ENCODE measurements around the gene HOXC5.

HOXC5 gene

DNA sequence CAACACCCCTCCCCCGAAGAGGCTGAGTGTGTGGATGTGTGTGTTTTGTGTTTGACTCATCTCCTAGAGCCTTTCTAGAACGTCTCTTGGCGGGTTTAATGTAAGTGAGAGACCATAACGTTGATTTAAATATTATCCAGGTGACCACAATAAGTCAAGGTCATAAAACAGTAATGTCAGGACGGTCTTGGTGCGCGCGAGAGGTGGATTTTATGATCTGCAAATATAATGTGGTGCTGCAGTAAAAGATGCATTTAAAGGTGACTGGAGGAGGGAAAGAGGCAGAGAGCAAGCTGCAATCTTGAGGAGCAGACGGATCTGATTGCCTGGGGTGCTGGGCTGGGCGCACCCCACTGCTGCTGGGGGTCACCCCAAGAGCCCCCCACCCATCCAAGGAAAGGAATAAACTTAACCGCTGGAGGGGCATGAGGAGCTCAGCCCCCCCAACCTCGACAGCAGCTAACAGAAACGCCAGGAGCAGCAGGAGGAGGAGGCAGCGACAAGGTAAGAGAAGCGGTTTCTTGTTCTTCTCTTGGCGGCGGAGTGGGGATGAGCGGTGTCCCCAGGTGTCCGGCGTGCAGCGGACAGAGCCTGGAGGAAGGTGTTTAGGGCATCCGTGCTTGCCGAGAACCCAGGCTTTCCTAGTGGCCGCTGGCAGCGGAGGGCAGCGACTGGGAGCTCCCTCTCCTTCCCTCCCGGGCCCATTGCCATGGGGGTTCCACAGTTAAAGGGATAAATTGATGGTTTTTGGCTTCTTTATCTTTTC is 42.4 kb upstream of the HOXC5 start:
- no peaks in the 10 kb centered on the region for H3K36me3 ChIP-seq (ENCODE audit: control insufficient read depth, insufficient read depth, low read length)
- H3K27me3 ChIP-seq (ENCODE audit: control insufficient read depth, insufficient read depth, low read length) = peaks cover 100% of the 10 kb centered on the region
- H3K4me1 ChIP-seq (ENCODE audit: control insufficient read depth, insufficient read depth, low read length) = no peaks in the 10 kb centered on the region
- H3K9ac ChIP-seq (ENCODE audit: low read depth, low read length) = no peak overlapping the region
- no peaks in the 10 kb centered on the region for H3K9me3 ChIP-seq (ENCODE audit: control insufficient read depth, insufficient read depth, low read length)
- no peak overlapping the region for H3K4me3 ChIP-seq (ENCODE audit: low read depth, low read length)

DNA sequence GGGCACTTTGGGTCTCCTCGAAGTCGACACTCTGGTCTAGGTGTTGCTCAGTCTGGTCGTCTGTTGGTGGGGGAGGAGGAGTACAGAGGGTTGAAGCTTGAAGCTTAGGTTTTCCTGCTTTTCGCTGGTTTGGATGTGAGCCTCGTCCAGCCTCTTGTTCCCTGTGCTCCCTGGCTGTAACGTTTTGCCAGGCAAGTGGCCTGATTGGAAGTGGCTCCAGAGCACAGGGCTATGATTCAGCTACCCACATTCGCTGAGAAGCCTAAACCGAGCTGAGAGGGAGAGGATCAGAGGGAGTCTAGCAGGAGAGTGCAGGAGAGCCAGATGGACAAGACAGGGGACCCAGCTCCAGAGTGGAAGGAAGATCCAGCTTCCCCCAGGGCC is 41.8 kb upstream of the HOXC5 start:
- Histone ChIP-seq H3K9me3 (ENCODE audit: control insufficient read depth, insufficient read depth, low read length) (no peaks in the 10 kb centered on the region), H3K36me3 (ENCODE audit: control insufficient read depth, insufficient read depth, low read length) (no peaks in the 10 kb centered on the region), H3K9ac (ENCODE audit: low read depth, low read length) (no peak overlapping the region), H3K4me1 (ENCODE audit: control insufficient read depth, insufficient read depth, low read length) (no peaks in the 10 kb centered on the region), H3K4me3 (ENCODE audit: low read depth, low read length) (peak overlapping the region; percentile 30), H3K27me3 (ENCODE audit: control insufficient read depth, insufficient read depth, low read length) (peaks cover 100% of the 10 kb centered on the region)

DNA sequence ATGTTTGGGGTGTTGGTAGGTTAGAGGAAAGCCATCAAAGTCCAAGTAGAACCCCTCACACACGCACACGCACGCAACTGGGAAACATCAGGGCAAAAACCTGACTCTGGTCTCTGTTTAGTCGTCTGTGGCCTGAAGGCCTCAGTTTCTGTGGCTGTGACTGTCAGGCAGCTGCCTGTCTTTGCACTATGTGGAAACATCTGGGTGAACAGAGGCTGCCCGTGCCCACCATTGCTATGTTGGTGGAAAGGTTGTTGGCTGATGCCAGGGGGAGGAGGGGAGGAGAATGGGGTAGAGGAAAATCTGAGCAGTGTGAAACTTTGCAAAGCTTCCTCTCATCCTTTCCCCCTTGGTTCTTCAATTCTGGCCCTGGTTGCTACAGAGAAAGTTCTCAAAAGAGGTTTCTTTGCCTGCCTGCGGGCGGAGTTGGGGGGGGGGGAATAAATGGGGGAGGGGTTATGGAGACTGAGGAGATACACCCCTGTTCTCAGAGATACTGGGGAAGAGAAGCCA is 40.4 kb upstream of the HOXC5 start:
- Histone ChIP-seq H3K9ac (ENCODE audit: low read depth, low read length) (no peak overlapping the region), H3K4me1 (ENCODE audit: control insufficient read depth, insufficient read depth, low read length) (no peaks in the 10 kb centered on the region), H3K27me3 (ENCODE audit: control insufficient read depth, insufficient read depth, low read length) (peaks cover 100% of the 10 kb centered on the region), H3K4me3 (ENCODE audit: low read depth, low read length) (peak overlapping the region; percentile 26), H3K36me3 (ENCODE audit: control insufficient read depth, insufficient read depth, low read length) (no peaks in the 10 kb centered on the region), H3K9me3 (ENCODE audit: control insufficient read depth, insufficient read depth, low read length) (no peaks in the 10 kb centered on the region)

DNA sequence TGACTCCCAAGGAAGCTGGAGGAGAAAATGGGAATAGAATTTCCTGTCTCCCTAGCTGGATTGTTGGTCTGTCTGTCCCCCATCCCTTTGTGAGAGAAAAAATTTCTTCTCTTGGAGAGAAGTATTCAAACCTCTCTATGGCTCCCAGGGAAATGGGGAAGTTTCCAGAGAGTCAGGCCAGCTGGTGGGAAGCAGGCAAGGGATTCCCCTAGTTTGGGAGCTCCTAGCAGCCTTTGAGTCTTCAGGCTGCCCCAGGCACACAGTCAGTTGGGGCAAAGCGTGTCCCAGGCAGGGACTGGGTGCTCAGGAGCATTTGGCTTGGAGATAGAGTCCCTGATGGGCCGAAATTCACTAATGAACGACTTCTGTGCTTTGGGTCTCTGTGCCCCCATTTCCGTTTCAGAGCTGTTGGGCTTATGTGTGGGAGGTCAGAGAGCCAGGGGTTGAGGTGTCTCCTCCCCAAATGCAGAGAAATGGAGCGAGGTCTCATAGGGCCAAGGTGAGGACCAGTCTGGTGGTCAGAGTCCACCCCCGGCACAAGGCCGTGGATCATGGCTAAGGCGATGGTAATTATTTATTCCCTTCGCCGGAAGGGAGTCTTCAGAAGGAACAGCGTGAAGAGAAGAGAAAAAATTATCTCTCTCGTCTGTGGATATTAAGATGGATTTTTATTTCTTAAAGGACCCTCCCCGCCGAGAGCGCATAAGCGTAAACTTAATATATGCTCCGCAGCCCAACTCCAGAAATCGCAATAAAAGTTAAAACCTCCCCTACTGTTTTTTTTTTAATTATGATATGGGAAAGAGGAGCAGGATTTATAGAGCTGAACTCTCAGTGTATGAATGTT is 39.5 kb upstream of the HOXC5 start:
- no peaks in the 10 kb centered on the region for H3K4me1 ChIP-seq (ENCODE audit: control insufficient read depth, insufficient read depth, low read length)
- no peaks in the 10 kb centered on the region for H3K9me3 ChIP-seq (ENCODE audit: control insufficient read depth, insufficient read depth, low read length)
- no peak overlapping the region for H3K9ac ChIP-seq (ENCODE audit: low read depth, low read length)
- H3K27me3 ChIP-seq (ENCODE audit: control insufficient read depth, insufficient read depth, low read length) = peaks cover 100% of the 10 kb centered on the region
- H3K36me3 ChIP-seq (ENCODE audit: control insufficient read depth, insufficient read depth, low read length) = no peaks in the 10 kb centered on the region
- peak overlapping the region; percentile 18 for H3K4me3 ChIP-seq (ENCODE audit: low read depth, low read length)

DNA sequence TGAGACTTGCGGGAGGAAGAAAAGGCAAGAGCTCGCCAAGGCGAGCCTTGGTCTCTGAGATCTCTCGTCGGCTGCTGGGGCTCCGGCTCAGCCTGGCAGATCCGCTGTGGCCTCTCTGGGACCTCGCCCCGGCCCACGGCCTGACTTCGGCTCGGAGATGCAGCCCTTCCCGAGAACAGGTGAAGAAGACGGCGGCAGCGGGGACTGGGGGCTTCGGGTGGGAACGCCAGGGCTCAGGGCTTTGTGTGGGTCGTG is 38.9 kb upstream of the HOXC5 start:
- H3K36me3 ChIP-seq (ENCODE audit: control insufficient read depth, insufficient read depth, low read length) = no peaks in the 10 kb centered on the region
- no peak overlapping the region for H3K9ac ChIP-seq (ENCODE audit: low read depth, low read length)
- peaks cover 100% of the 10 kb centered on the region for H3K27me3 ChIP-seq (ENCODE audit: control insufficient read depth, insufficient read depth, low read length)
- H3K4me1 ChIP-seq (ENCODE audit: control insufficient read depth, insufficient read depth, low read length) = no peaks in the 10 kb centered on the region
- H3K4me3 ChIP-seq (ENCODE audit: low read depth, low read length) = peak overlapping the region; percentile 5
- H3K9me3 ChIP-seq (ENCODE audit: control insufficient read depth, insufficient read depth, low read length) = no peaks in the 10 kb centered on the region

DNA sequence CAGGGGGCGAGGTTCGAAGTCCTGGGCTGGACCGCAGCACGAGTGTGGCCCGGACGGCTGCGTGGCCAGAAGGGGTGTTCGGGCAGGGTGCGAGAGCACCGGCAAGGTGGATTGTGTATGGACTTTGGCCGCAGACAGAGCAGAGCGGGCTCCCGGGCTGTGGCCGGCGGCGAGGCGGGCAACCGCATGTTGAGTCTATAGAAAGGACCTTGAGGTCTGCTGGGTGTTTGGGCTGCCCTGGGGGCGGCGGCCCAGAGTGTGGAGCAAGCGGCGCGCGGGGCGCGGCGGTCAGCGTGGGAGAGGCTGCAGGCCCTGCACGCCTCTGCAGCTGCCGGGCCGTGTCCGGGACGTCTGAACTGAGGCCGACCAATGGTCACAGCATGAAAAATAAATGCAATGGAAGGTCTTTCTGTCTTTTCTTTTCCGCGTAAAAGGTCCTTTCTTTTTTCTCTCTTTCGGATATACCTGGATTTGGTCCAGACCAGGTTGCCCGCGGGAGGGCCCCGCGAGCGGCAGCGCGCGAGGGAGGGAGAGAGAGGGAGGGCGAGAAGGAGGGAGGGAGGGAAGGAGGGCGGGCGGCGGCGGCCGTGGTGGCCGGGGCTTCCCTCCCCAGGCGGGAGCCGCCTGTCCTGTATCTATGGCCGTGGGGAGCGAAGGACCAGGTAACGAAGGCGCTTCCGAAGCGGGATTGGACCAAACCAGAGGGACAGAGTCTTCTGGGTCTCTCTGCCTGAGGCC is 38.4 kb upstream of the HOXC5 start:
- Histone ChIP-seq H3K36me3 (ENCODE audit: control insufficient read depth, insufficient read depth, low read length) (no peaks in the 10 kb centered on the region), H3K27me3 (ENCODE audit: control insufficient read depth, insufficient read depth, low read length) (peaks cover 100% of the 10 kb centered on the region), H3K4me3 (ENCODE audit: low read depth, low read length) (no peak overlapping the region), H3K9me3 (ENCODE audit: control insufficient read depth, insufficient read depth, low read length) (no peaks in the 10 kb centered on the region), H3K4me1 (ENCODE audit: control insufficient read depth, insufficient read depth, low read length) (no peaks in the 10 kb centered on the region), H3K9ac (ENCODE audit: low read depth, low read length) (no peak overlapping the region)

DNA sequence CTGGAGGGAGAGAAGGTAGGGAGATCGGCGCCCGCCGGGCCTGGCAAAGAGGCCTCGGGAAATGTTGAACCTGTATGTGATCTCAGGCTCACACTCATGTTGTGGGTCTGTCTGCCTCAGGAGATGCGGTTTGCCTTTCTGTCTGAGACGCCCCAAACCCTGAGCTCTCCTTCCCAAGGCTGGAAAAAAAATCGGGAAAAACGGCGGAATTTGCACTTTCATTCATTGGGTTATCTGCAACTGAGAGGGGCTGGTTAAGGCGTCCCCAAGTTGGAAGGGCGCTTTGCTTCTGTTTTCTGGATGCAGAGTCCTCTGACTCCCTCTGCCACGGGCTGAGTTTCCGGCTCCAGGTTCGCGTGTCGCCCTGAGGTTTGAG is 37.9 kb upstream of the HOXC5 start:
- H3K27me3 ChIP-seq (ENCODE audit: control insufficient read depth, insufficient read depth, low read length) = peaks cover 100% of the 10 kb centered on the region

DNA sequence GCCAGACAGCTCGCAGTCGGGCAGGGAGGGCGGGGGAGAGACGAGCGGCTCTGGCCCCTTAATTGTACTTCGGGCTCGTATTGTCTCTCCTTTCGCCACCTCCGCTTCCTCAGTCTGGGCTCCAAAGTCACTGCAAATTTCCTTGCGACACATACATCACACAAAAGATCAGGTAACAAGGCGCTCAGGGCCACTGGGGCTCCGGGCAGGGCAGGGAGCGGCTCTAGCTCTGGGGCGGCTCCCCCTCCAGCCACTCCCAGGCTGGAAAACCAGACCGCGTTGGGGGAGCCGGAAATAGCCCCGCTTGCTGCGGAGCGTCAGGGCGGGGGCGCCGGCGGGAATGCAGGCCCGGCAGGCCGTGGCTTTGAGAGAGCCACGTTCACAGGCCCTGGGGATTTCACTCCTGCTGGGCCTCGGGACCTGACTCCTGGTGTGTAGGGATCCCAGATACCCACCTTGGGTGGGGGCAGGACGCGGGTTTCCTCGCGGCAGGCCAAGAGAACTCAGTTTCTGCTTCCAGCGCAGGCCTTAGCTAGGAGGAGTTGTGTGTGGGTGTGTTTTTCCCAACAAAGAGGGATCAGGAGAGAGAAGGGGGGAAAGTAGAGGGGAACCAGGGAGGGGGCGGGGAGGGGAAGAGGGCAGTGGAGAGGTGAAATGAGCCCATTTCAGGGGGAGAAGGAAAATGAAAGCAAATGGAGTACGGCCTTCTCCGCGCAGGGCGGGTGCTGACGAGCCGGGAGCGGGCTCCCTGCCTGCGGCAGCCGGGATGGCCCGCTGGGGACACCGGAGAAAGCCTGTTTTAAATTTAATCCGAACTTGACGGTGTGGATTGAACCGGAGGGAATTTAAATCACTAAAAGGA is 37.2 kb upstream of the HOXC5 start:
- H3K9ac ChIP-seq (ENCODE audit: low read depth, low read length) = no peak overlapping the region
- H3K9me3 ChIP-seq (ENCODE audit: control insufficient read depth, insufficient read depth, low read length) = no peaks in the 10 kb centered on the region
- H3K27me3 ChIP-seq (ENCODE audit: control insufficient read depth, insufficient read depth, low read length) = peaks cover 100% of the 10 kb centered on the region
- H3K4me3 ChIP-seq (ENCODE audit: low read depth, low read length) = peak overlapping the region; percentile 32
- no peaks in the 10 kb centered on the region for H3K36me3 ChIP-seq (ENCODE audit: control insufficient read depth, insufficient read depth, low read length)
- H3K4me1 ChIP-seq (ENCODE audit: control insufficient read depth, insufficient read depth, low read length) = no peaks in the 10 kb centered on the region

More for the DNA sequence above, 37.9 kb upstream of the HOXC5 start:
- no peaks in the 10 kb centered on the region for H3K4me1 ChIP-seq (ENCODE audit: control insufficient read depth, insufficient read depth, low read length)
- no peak overlapping the region for H3K9ac ChIP-seq (ENCODE audit: low read depth, low read length)
- no peaks in the 10 kb centered on the region for H3K36me3 ChIP-seq (ENCODE audit: control insufficient read depth, insufficient read depth, low read length)
- no peaks in the 10 kb centered on the region for H3K9me3 ChIP-seq (ENCODE audit: control insufficient read depth, insufficient read depth, low read length)
- peak overlapping the region; percentile 32 for H3K4me3 ChIP-seq (ENCODE audit: low read depth, low read length)

DNA sequence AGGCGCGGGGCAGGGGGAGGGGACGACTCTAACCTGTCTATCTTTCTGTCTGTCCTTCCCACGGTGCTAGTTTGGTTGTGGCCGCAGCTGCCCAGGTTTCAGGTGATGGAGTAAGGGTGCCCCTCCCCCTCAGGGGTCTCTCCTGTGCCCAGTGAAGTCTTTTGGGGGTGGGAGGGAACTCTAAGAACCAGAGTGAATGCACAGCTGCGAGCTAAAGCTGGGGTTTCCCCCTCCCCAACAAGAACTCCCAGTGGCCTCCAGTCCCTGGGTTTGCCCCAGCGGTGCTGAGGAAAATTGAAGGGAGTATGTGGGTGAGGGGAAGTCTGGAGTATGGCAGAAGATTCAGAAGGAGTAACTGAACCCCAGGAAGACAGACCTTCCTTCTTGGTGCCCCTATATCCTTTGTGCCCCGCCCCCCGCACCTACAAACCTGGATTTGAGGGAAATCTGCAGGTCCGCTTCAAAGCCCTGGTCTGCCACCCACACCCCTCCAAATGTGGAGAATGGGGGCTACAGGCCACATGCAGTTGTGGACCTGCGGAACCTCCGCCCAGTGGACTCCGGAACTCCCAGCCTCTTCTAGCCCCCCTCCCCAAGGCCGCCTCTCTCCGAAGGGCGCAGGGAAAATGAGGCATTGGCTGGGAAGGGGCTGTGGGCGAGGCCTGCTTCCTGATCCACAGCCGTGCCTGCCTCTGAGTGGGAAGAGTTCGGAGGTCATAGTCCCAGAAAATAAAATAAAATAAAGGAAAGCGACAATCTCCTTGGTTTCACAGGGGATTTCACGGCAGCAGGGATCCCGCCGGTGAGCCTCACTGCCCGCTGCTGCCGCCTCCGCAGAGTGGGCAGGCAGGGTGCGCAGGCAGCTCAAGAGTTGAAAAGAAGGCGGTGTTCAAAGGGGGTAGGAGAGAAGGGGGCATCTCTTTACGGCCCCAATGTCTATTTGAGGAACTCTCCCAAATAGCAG is 36.3 kb upstream of the HOXC5 start:
- Histone ChIP-seq H3K27me3 (ENCODE audit: control insufficient read depth, insufficient read depth, low read length) (peaks cover 100% of the 10 kb centered on the region), H3K4me3 (ENCODE audit: low read depth, low read length) (peak overlapping the region; percentile 32), H3K9ac (ENCODE audit: low read depth, low read length) (no peak overlapping the region), H3K36me3 (ENCODE audit: control insufficient read depth, insufficient read depth, low read length) (no peaks in the 10 kb centered on the region), H3K9me3 (ENCODE audit: control insufficient read depth, insufficient read depth, low read length) (no peaks in the 10 kb centered on the region), H3K4me1 (ENCODE audit: control insufficient read depth, insufficient read depth, low read length) (no peaks in the 10 kb centered on the region)

DNA sequence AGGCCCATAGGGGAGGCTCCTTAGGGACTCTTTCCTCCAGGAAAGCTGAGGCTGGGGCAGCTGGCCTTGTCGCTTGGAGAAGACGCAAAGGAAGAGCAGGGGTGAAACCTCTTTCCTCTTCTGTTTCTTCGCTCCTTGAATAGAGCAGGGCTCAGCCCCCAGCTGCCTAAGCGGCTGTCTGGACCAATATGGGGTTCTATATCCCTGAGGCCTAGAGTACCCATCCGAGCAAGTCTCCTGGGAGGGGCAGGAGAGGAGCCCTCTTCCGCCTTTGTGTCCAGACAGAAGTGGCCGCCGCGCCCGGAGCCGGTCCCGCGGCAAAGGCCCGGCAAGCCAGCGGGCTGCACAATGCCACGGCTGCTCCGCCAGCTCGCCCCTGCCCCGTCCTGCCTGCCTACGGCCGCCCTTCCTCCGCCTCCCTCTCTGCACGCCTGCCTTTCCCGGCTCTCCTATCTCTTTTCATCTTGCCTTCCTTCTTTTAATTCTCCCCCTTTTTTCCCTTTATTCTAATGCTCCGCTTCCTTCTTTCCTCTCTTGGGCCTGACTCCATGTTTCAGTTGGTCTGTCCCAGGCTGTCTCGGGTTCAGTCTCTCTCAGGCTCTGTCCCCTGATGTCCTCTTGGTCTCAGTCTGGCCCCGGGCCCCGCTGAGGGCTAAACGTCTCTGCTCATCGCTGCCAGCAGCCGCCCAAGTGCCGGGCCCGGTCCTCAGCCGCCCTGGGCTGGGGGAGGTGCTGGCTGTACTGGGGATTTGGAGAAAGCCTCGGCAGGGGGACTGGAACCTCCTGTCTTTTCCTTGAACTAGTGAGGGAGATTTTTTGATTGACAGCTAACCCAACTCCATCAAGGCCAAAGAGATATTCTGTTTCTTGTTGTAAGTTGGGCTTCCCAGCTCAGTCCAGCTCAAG is 35.4 kb upstream of the HOXC5 start:
- H3K9ac ChIP-seq (ENCODE audit: low read depth, low read length) = no peak overlapping the region
- H3K9me3 ChIP-seq (ENCODE audit: control insufficient read depth, insufficient read depth, low read length) = no peaks in the 10 kb centered on the region
- H3K4me3 ChIP-seq (ENCODE audit: low read depth, low read length) = peak overlapping the region; percentile 22
- H3K27me3 ChIP-seq (ENCODE audit: control insufficient read depth, insufficient read depth, low read length) = peaks cover 100% of the 10 kb centered on the region
- no peaks in the 10 kb centered on the region for H3K4me1 ChIP-seq (ENCODE audit: control insufficient read depth, insufficient read depth, low read length)
- H3K36me3 ChIP-seq (ENCODE audit: control insufficient read depth, insufficient read depth, low read length) = no peaks in the 10 kb centered on the region

Data from iPS-15b (cell line).